Spleen (tissue), 7 donors: ENCODE data around the gene S1PR3.

Source experiments
- CTCF ChIP-seq, 11 experiments: fragments of 200-600 bp in 7 of 11; fragments of 450-650 bp in 4 of 11; sonication (generic) in 4 of 11; IDR thresholded peaks in 8 of 11; conservative IDR thresholded peaks in 3 of 11; 1 replicate in 7 of 11; 2 replicates in 4 of 11; pipeline versions ENCODE4 v1.4.0 to v1.8.0; 2016 to 2021; ENCODE audit warnings: antibody characterized with exemption in 11 of 11, inconsistent platforms in 4 of 11, mild to moderate bottlenecking in 1 of 11
- POLR2A ChIP-seq, 3 donors: fragments of 450-650 bp; IDR thresholded peaks; one replicate each; pipeline ENCODE4 v1.5.1; 2017; ENCODE audit warnings: antibody characterized with exemption in 3 of 3, mild to moderate bottlenecking in 1 of 3
- POLR2AphosphoS5 ChIP-seq, 3 donors: sonication (generic); formaldehyde crosslinking; IDR thresholded peaks; one replicate each; pipeline ENCODE4 v1.5.1; 2017; ENCODE audit warnings: antibody characterized with exemption in 3 of 3
- donor health status: DM: no; HTN: no; CAD: no; lungs with moderate emphysema.
- donor health status: DM: no; HTN: no; CAD: no.
- donor health status: DM: no; HTN: no; CAD: no.

DNA sequence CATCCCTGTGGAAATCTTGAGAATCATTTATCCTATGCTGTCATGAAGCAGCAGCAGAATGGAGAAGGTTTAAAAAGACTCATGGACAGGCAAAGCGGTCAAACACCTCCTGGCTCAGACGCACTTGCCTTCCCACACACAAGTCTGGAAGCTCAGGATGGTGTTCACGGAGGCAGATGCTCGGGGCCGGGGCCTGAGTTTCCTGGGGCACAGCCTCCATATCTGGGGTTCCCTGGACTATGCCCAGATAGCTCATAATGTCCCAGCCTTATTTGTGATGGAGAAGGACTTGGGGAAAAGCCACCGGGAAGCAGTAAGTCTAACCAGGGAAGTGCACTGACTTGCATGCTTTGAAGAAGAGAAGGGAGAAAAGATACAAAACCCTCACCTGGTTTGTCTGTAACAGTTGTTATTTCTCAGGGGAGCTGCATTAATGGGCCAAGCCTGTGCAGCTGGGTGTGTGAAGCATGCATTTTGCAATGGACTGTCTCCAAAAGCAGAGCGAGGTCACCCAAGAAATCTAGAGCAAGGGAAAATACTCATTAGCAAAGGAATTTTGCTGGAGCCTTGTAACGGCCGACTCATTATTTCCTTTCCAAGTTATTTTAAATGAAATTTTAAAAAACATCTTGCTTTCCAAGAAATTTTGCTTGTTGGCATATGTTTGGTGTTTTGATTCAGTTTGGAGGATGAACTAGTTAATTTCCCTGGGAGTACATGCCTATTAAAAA is 3.4 kb downstream of the S1PR3 start:
- TF ChIP-seq CTCF (IDR thresholded peaks at IDR 0.05 in 8 of 11, conservative IDR thresholded peaks at IDR 0.05 in 3 of 11), result no peak
- TF ChIP-seq POLR2A (IDR thresholded peaks at IDR 0.05), result no peak
- no peak for TF ChIP-seq POLR2AphosphoS5 (IDR thresholded peaks at IDR 0.05)
